BLaER1 treated with 17β-estradiol and CSF1 and Interleukin-3, amounts not matched to agents 10 nM and 100 nM (cell line): ENCODE results near the gene UBE2I.

Source experiments
- H3K27ac ChIP-seq, 11 experiments: shearing (Covaris generic); formaldehyde crosslinking; 2 replicates each; pipeline ENCODE4 v1.8.1; 2022
- H3K27me3 ChIP-seq, 11 experiments: shearing (Covaris generic); formaldehyde crosslinking; 2 replicates each; pipeline ENCODE4 v1.8.1; 2022
- H3K36me3 ChIP-seq, 11 experiments: shearing (Covaris generic); formaldehyde crosslinking; 2 replicates each; pipeline ENCODE4 v1.8.1; 2022
- H3K4me1 ChIP-seq, 10 experiments: shearing (Covaris generic); formaldehyde crosslinking; 2 replicates each; pipeline ENCODE4 v1.8.1; 2022
- H3K4me2 ChIP-seq, 11 experiments: shearing (Covaris generic); formaldehyde crosslinking; 2 replicates each; pipeline ENCODE4 v1.8.1; 2022
- H3K4me3 ChIP-seq, 10 experiments: shearing (Covaris generic); formaldehyde crosslinking; 2 replicates each; pipeline ENCODE4 v1.8.1; 2022
- H3K9ac ChIP-seq, 11 experiments: shearing (Covaris generic); formaldehyde crosslinking; 2 replicates each; pipeline ENCODE4 v1.8.1; 2022
- H3K9me3 ChIP-seq, 11 experiments: shearing (Covaris generic); formaldehyde crosslinking; replicated peaks in 1 of 11; 2 replicates each; pipeline ENCODE4 v1.8.1; 2022
- H4K20me1 ChIP-seq, 11 experiments: shearing (Covaris generic); formaldehyde crosslinking; 2 replicates each; pipeline ENCODE4 v1.8.1; 2022
- Cebpa-rat ChIP-seq, 11 experiments: shearing (Covaris generic); IDR thresholded peaks; 2 replicates each; pipeline ENCODE4 v1.8.1; 2022

UBE2I gene

DNA sequence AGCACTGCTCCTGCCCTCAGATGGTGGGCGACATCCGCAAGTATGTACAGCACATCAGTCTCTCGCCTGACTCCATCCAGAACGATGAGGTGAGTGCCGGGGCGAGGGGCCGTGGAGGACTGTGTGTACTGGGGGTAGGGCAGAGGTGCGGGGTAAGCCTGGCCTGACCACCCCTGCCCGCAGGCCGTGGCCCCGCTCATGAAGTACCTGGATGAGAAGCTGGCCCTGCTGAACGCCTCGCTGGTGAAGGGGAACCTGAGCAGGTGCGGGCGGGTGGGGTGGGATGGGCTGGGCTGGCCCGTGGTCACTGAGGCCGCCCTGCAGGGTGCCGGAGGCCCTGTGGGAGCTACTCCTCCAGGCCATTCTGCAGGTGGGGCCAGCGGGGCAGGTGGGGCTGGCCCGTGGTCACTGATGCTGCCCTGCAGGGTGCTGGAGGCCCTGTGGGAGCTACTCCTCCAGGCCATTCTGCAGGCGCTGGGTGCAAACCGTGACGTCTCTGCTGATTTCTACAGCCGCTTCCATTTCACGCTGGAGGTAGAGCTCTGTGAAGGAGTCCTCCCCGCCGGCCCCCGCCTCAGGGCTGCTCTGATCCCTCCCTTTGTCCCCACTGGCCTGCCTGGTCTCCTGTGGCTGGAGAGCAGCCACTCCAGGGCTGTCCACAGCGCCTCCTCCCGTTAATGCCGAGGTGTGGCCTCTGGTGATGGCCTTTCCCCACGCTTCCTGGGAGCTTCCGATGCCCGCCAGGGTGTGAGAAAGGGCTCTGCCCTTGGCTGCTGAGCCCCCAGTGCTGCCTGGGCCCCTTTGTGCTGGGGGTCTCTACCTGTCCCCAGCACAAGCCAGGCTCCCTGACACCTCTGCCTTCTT lies 37.2 kb downstream of the UBE2I start:
- Histone ChIP-seq H3K4me1 (peaks cover 34 to 43% (median 39%) of the 10 kb centered on the region in 10 experiments), H3K27ac (no peak overlapping the region), H4K20me1 (peaks cover 0 to 69% (median 25%) of the 10 kb centered on the region in 11 experiments; a peak in 16 of 22 replicates), H3K4me3 (no peak overlapping the region), H3K27me3 (peaks cover 0 to 5% (median 0%) of the 10 kb centered on the region in 11 experiments; a peak in 1 of 22 replicates), H3K4me2 (no peak overlapping the region), H3K9ac (no peak overlapping the region), H3K36me3 (peaks cover 20 to 39% (median 27%) of the 10 kb centered on the region in 11 experiments), H3K9me3 (no peaks in the 10 kb centered on the region)
- TF ChIP-seq Cebpa-rat (IDR thresholded peaks at IDR 0.05), result no peak

DNA sequence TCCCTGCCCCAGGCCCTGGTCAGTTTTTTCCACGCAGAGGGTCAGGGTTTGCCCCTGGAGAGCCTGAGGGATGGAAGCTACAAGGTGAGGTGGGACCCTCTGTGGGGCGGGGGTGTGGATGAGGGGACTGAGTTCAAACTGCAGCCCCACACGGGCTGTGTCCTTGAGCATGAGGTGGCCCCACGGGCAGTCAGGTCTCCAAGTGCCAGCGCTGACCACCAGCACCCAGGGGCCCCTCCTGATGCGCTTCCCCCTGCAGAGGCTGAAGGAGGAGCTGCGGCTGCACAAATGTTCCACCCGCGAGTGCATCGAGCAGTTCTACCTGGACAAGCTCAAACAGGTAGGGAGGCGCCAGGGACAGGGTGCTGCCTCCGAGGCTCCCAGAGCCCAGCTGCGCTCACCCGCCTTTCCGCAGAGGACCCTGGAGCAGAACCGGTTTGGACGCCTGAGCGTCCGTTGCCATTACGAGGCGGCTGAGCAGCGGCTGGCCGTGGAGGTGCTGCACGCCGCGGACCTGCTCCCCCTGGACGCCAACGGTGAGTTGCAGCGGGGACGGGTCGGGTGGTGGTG lies 37.9 kb downstream of the UBE2I start:
- peaks cover 28 to 39% (median 32%) of the 10 kb centered on the region in 10 experiments for H3K4me1 ChIP-seq
- no peak overlapping the region for H3K4me2 ChIP-seq
- H3K9me3 ChIP-seq, result no peaks in the 10 kb centered on the region
- H3K27me3 ChIP-seq, result no peaks in the 10 kb centered on the region
- H3K27ac ChIP-seq, result no peak overlapping the region
- TF ChIP-seq Cebpa-rat (IDR thresholded peaks at IDR 0.05), result no peak
- peaks cover 20 to 39% (median 27%) of the 10 kb centered on the region in 11 experiments for H3K36me3 ChIP-seq
- H4K20me1 ChIP-seq, result peaks cover 0 to 66% (median 18%) of the 10 kb centered on the region in 11 experiments; a peak in 18 of 22 replicates
- H3K4me3 ChIP-seq, result no peak overlapping the region
- no peak overlapping the region for H3K9ac ChIP-seq

DNA sequence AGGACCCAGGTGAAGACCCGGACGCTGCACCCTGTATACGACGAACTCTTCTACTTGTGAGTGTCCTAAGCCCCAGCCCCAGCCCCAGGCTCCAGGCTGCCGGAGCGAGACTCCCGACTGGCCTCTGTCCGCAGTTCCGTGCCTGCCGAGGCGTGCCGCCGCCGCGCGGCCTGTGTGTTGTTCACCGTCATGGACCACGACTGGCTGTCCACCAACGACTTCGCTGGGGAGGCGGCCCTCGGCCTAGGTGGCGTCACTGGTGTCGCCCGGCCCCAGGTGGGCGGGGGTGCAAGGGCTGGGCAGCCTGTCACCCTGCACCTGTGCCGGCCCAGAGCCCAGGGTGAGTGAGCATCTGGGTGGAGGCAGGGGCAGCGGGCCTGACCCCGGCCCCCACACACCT lies 38.5 kb downstream of the UBE2I start:
- Histone ChIP-seq H3K9ac (no peak overlapping the region), H4K20me1 (peaks cover 5 to 68% (median 17%) of the 10 kb centered on the region in 11 experiments; a peak in 18 of 22 replicates), H3K27ac (no peak overlapping the region), H3K9me3 (no peaks in the 10 kb centered on the region), H3K4me3 (no peak overlapping the region), H3K27me3 (no peaks in the 10 kb centered on the region), H3K4me1 (peaks cover 28 to 41% (median 34%) of the 10 kb centered on the region in 10 experiments), H3K36me3 (peaks cover 20 to 39% (median 27%) of the 10 kb centered on the region in 11 experiments), H3K4me2 (no peak overlapping the region)
- TF ChIP-seq Cebpa-rat (IDR thresholded peaks at IDR 0.05), result no peak

DNA sequence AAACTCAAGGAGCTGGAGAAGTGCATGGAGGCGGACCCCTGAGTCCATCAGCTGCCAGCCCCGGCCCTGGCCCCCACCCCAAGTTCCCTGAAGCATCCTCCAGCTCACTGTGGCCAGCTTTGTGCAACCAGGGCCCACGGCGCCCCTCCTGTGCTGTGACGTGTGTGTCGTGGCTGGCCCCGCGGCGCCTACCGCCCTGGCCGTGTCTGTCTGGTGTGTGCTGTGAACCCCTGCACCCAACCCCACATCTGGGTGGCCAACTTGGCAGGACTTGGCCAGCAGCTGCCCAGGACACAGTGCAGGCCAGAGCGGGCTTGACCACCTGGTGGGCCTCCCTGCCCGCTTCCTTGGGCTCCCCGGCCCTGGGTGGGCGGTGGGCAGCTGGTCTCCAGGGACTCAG lies 39.0 kb downstream of the UBE2I start:
- H3K27ac ChIP-seq, result no peak overlapping the region
- peaks cover 5 to 70% (median 15%) of the 10 kb centered on the region in 11 experiments; a peak in 18 of 22 replicates for H4K20me1 ChIP-seq

GRCh38 chr16:1348926-1349325 lies 39.5 kb downstream of the UBE2I start:
- Histone ChIP-seq H3K27ac (no peak overlapping the region), H4K20me1 (peaks cover 0 to 70% (median 18%) of the 10 kb centered on the region in 11 experiments; a peak in 17 of 22 replicates), H3K9me3 (no peaks in the 10 kb centered on the region), H3K4me1 (peaks cover 29 to 42% (median 35%) of the 10 kb centered on the region in 10 experiments), H3K4me3 (no peak overlapping the region), H3K27me3 (no peaks in the 10 kb centered on the region), H3K36me3 (peaks cover 20 to 39% (median 27%) of the 10 kb centered on the region in 11 experiments), H3K9ac (0 out of 22 replicates have a peak overlapping the region, but pooled peaks of 1 of the 11 experiments have one; percentile 13), H3K4me2 (no peak overlapping the region)
- TF ChIP-seq Cebpa-rat (IDR thresholded peaks at IDR 0.05), result no peak

More for the DNA sequence above, 39.0 kb downstream of the UBE2I start:
- H3K27me3 ChIP-seq, result no peaks in the 10 kb centered on the region
- H3K9me3 ChIP-seq, result no peaks in the 10 kb centered on the region
- no peak overlapping the region for H3K4me3 ChIP-seq
- H3K4me2 ChIP-seq, result no peak overlapping the region
- peaks cover 20 to 39% (median 27%) of the 10 kb centered on the region in 11 experiments for H3K36me3 ChIP-seq
- TF ChIP-seq Cebpa-rat (IDR thresholded peaks at IDR 0.05), result no peak
- H3K4me1 ChIP-seq, result peaks cover 29 to 42% (median 36%) of the 10 kb centered on the region in 10 experiments
- no peak overlapping the region for H3K9ac ChIP-seq

GRCh38 chr16:1349351-1349750 lies 39.9 kb downstream of the UBE2I start:
- Histone ChIP-seq H4K20me1 (peaks cover 0 to 70% (median 22%) of the 10 kb centered on the region in 11 experiments; a peak in 18 of 22 replicates), H3K27me3 (no peaks in the 10 kb centered on the region), H3K9me3 (no peaks in the 10 kb centered on the region), H3K27ac (no peak overlapping the region), H3K36me3 (peaks cover 20 to 39% (median 27%) of the 10 kb centered on the region in 11 experiments), H3K4me1 (peaks cover 28 to 39% (median 33%) of the 10 kb centered on the region in 10 experiments), H3K4me2 (no peak overlapping the region), H3K4me3 (no peak overlapping the region), H3K9ac (peak overlapping the region in 4 of 11 experiments; percentile 27 to 96 (median 90); a peak in 4 of 22 replicates)
- TF ChIP-seq Cebpa-rat (IDR thresholded peaks at IDR 0.05), result no peak

DNA sequence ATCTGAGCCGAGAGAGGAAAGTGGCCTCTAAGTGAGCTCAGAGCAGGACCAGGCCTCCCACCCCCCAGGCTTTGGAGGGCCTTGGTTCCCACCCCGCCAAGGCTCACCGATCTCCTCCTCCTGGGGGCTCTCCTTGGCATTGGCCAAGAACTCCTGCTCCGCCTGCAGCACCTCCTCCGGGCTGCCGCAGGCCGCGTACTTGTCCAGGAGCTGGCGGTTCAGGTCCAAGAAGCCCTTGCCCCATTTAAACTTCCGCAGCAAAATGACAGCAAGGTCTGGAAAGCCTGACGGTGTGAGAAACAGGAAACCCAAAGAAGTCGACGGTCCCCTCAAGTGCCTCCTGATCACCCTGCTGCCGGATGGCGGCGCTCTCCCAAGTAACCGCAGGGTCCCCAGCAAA lies 40.5 kb downstream of the UBE2I start:
- peaks cover 0 to 72% (median 27%) of the 10 kb centered on the region in 11 experiments; a peak in 20 of 22 replicates for H4K20me1 ChIP-seq
- no peak overlapping the region for H3K27ac ChIP-seq
- peak overlapping the region in 3 of 10 experiments; percentile 87 to 97 (median 88); a peak in 5 of 20 replicates for H3K4me3 ChIP-seq
- peaks cover 20 to 39% (median 27%) of the 10 kb centered on the region in 11 experiments for H3K36me3 ChIP-seq
- peak overlapping the region in 8 of 11 experiments; percentile 86 to 96 (median 91); a peak in 13 of 22 replicates for H3K9ac ChIP-seq
- H3K27me3 ChIP-seq, result no peaks in the 10 kb centered on the region
- peak overlapping the region in 10 of 11 experiments; percentile 89 to 99 (median 96); a peak in 19 of 22 replicates for H3K4me2 ChIP-seq
- H3K4me1 ChIP-seq, result peaks cover 26 to 38% (median 32%) of the 10 kb centered on the region in 10 experiments
- TF ChIP-seq Cebpa-rat (IDR thresholded peaks at IDR 0.05), result no peak
- H3K9me3 ChIP-seq, result no peaks in the 10 kb centered on the region

GRCh38 chr16:1350691-1351090 lies 41.3 kb downstream of the UBE2I start:
- H3K9ac ChIP-seq, result peak overlapping the region; percentile 73 to 96 (median 88)
- no peaks in the 10 kb centered on the region for H3K27me3 ChIP-seq
- no peaks in the 10 kb centered on the region for H3K9me3 ChIP-seq
- peak overlapping the region; percentile 89 to 99 (median 97) for H3K4me2 ChIP-seq
- peaks cover 26 to 46% (median 32%) of the 10 kb centered on the region in 10 experiments for H3K4me1 ChIP-seq
- TF ChIP-seq Cebpa-rat (IDR thresholded peaks at IDR 0.05), result no peak
- H3K36me3 ChIP-seq, result peaks cover 20 to 39% (median 27%) of the 10 kb centered on the region in 11 experiments
- H3K27ac ChIP-seq, result peak overlapping the region in 5 of 11 experiments; percentile 72 to 85 (median 81); a peak in 7 of 22 replicates
- peak overlapping the region; percentile 77 to 99 (median 92) for H3K4me3 ChIP-seq
- peaks cover 5 to 80% (median 34%) of the 10 kb centered on the region in 11 experiments; a peak in 21 of 22 replicates for H4K20me1 ChIP-seq
